COLO829 (cell line): ENCODE measurements around the gene STX7.

Experiments
- DNase-seq: peaks from one replicate; pipeline ENCODE4 v3.0.0; 2012; ENCODE audit warnings: low spot score

Gene STX7

GRCh38 chr6:132412656-132413498 lies 100.0 kb downstream of the STX7 start:
- DNase-seq: no peak

GRCh38 chr6:132411296-132411695 lies 101.6 kb downstream of the STX7 start:
- no peak for DNase-seq

GRCh38 chr6:132410830-132411229 lies 102.1 kb downstream of the STX7 start:
- DNase-seq: no peak

GRCh38 chr6:132405143-132405915 lies 107.6 kb downstream of the STX7 start:
- no peak for DNase-seq

- no peak for DNase-seq
Observed at GRCh38 chr6:132404736-132405135, 108.2 kb downstream of the STX7 start.

- no peak for DNase-seq
Observed at GRCh38 chr6:132404330-132404729, 108.6 kb downstream of the STX7 start.

GRCh38 chr6:132401618-132402285 lies 111.2 kb downstream of the STX7 start:
- DNase-seq: no peak

- peak; percentile 35 for DNase-seq
Observed at GRCh38 chr6:132400883-132401617, 111.9 kb downstream of the STX7 start, which contains the start of gene MOXD1. Gene MOXD1 (minus strand): TSS chr6:132401475. CDS start chr6:132401426, 49 bp downstream.

- no peak for DNase-seq
Observed at GRCh38 chr6:132400555-132400882, 112.4 kb downstream of the STX7 start.

- DNase-seq: no peak
Observed at GRCh38 chr6:132399376-132400074, 113.4 kb downstream of the STX7 start.
